GM21786 (cell line): Measurements from ENCODE around the gene RYR3.

Experiments used
- ATAC-seq: cut with Tn5 transposase; IDR thresholded peaks from one replicate; pipeline ENCODE4 v1.9.1; 2021; ENCODE audit not compliant: unreplicated experiment

Gene RYR3

GRCh38 chr15:33310481-33311311 is at the start of gene RYR3:
Gene RYR3 (plus strand): TSS chr15:33310967. CDS start chr15:33311046, 79 bp downstream.
- no peak for ATAC-seq

DNA sequence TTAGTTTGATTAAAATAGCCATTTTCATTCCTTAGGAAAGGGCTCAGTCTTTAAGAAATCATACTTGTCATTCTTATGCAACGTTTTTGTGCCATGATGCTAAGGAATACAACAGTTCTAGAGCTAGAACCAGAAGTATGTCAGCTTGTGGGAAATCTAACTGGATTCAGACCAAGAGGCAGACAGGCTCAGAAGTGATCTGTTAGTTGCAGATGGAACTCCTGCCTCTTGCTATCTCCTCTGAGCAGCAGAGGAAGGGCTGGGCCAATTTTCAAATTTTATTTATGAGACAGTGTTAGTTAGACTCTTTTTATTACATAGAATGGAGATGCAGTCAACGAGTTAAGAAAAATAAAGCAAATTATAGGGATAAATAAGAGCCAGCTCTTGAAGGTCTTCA is 48.5 kb upstream of the RYR3 start:
- no peak for ATAC-seq

DNA sequence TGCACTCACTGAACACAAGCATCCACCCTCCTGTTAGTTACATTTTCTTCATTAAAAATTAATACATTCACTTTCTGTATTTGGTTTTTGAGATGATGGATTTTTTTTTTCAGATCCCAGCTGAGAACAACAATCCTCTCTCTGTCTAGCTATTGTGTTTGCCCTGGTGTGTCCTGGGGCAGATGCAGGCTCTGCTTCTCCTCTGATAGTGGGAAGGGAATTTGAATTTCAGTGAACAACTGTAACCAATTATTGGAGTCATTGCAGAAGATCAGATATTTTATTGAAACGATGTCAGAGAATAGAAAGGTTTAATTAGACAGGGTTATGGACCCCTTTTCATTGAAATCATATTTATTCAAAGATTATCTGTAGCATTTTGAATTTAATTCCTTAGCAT is 33.1 kb upstream of the RYR3 start:
- ATAC-seq = no peak

GRCh38 chr15:33278816-33279612 is 31.8 kb upstream of the RYR3 start:
- ATAC-seq = no peak

- ATAC-seq = no peak
These were observed 31.1 kb upstream of the RYR3 start for GRCh38 chr15:33279613-33280205.

DNA sequence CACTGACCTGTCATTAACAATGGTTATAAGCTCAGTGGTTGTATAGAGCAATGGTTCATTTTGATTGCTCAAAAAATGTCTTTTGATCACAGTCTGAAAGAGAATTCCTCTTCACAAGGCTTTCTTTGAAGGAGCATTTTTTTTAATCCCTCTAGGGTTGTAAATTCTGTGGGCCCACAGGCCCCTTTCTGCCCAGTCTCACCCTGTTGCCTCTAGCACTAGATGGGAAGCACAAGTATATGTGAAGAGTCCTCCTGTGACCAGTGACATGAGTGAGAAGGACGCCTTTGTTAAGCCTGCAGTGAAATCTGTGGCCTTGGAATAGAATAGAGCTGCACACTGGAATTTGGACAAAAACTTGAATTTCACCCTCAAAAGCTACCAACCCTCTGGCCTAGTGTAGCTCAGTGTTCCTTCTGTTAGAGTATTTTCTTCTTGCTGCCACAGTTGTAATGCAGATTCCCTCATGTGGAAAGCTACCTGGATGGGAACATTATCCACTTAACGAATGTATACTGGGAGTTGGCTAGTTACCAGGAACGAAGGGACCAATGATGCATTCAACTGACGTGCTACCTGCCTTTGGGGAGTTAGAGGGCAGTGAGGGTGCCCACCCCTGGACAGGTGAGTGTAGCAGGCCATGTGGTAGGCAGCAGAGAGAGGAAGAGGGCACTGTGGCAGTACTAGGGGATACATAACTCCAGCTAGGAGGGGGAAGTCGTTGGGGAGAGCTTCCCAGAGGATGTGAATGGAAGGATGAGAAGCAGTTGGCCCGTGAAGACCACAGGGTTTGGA is 28.3 kb upstream of the RYR3 start:
- no peak for ATAC-seq

GRCh38 chr15:33283576-33283975 is 27.2 kb upstream of the RYR3 start:
- no peak for ATAC-seq

DNA sequence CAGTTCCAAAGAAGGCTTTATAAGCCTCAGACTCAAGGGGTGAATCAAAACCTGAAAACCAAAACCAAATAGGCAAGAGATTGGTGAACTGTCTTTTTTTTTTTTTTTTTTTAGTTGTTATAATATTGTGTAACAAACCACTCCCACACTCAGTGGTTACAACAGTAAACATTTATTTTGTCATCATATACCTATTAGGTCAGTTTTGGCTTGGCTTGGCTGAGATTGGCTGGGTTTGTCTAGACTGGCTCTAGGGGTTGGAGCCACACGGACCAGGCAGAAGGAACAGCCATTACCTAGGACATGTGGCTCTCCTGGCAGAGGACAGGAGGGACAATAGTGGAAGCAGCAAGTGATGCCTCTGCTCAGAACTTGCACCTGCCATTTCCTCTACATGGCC is 26.4 kb upstream of the RYR3 start:
- no peak for ATAC-seq

DNA sequence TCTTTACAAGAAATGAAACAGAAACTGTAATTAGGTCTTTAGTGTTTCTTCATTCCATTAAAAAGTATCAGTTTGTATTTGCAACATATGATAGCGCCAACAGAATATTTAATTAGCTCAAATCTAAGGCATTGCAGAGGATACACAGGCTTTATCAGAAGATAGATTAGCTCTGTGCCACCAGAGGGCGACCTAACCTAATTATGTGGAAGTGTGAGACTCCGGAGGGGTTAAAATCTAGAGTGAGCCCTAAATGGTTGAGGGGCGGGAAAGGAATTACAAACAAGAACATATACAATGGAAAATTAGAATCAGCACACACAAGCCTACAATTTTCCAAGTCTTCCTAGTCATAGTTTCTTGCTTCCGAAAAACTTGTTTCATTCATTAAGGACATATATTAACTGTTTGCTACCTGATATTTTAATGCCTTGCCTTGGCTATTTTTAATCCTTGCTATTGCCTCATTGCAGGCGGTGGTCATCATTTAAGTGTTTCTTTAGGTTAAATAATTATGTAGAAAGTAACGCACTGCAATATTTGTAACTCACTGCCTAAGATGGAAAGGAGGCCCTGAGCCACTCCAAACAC is 18.0 kb upstream of the RYR3 start:
- no peak for ATAC-seq

GRCh38 chr15:33293713-33294334 is 16.9 kb upstream of the RYR3 start:
- no peak for ATAC-seq

- ATAC-seq = no peak
These were observed 14.7 kb upstream of the RYR3 start for GRCh38 chr15:33296050-33296449.

GRCh38 chr15:33296856-33297255 is 13.9 kb upstream of the RYR3 start:
- no peak for ATAC-seq

- no peak for ATAC-seq
These were observed 12.1 kb upstream of the RYR3 start for GRCh38 chr15:33298631-33299030.

DNA sequence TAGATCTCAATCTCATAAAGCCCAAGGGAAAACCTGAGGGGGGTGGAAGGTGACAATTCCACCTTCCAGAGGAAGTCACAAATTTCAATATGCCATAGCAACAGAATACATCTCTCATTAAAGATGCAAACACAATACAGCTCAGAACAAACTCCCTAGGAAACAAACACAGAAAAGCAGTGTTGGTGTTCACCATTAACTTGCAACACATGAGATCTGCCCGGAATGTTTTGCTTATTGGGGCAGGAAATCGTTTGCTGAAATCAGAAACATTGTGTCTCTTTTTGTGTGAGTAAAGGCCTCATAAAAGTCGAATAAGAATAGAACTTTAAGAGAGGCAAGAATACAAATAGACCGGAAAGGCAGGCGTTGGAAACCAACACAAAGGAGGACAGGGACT is 5.8 kb upstream of the RYR3 start:
- ATAC-seq = no peak

DNA sequence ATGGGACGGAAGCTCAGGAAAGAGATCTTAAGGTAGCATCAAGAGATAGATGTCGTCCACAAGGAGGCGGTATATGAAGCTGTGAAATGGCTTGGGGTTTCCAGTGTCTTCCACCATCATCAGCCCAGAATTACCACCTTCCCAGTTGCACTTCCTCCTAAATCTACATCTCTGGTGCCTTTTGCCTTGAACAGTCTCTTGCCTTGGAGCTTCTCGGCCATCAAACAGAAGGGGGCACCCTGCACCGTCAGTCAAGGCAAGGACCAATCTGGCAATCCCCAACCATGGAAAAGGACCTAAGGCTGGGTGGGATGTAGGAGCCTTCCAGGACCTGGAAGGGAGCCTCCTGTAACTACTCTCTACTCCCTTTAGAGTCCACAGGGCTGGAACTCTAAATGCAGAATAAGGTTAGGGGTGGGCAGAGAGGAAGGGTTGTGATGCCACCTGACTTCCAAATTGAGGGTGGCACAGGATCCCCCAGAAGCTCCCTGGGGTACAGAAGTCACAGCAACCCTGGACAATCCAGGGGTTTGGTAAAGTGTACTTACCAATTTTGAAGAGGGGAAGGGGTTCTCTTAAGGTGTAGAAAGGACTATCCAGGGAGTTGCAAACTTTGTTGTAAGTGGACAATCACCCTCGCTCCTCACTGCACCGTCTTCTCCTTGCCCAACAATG is 1.0 kb upstream of the RYR3 start:
- ATAC-seq = no peak

DNA sequence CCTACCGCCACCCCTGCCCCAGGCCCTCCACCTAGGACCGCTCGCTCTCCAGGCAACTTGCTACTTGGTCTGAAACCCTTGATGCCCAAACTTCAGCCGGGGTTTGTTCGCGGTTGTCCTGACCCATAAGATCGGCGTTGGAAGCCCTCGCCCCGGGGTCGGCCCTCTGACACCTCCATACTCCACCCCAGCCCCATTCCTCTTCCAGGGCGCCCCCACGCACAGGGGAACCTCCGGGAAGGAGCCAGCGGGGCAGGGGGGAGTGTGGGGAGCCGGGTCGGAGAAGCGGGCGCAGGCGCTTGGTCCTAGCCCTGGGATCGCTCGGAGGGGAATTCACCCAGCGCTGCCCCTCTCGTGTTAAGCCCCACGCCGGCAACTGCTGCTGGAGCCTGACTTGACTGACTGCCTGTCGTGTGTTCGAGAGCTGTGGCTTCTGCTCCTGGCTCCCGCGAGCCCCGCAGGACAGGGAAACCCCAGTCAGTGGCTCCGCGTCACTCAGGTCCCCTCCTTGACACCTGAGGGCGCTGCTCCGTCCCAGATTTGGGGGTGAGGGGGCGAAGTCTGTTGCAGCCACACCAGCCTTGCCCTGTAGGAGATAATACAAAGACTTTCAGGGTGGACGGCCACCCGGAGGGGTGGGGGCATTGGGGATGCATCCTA is 675 bp downstream of the RYR3 start:
- ATAC-seq = no peak

DNA sequence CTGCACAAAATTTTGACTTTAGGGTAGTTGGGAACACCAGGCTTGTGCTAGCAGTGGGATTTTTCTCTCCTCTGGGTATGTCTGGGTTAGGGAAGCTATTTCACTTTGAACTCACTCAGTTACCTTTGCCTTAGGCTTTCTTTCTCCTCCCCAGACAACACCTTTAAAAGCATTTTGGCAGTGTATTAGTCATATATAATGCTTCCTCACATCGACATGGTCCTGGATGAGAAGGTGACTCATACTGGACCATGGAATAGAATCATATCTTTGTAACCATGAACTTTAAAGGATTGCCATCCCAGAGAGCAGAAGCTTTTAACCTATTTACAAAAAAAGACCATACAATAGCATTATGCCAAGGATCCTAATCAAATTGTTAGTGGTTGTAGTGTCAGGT is 2.7 kb downstream of the RYR3 start:
- ATAC-seq = no peak

- no peak for ATAC-seq
These were observed 3.3 kb downstream of the RYR3 start for GRCh38 chr15:33314069-33314468.

GRCh38 chr15:33315044-33315443 is 4.3 kb downstream of the RYR3 start:
- ATAC-seq = no peak
